A549 (cell line): ENCODE data around the gene NOL3. TPM values are rescaled to one million over a fixed set of nuclear protein-coding genes. Genes with fewer than 3 reads are reported as not detected.

Experiments
- ATAC-seq, 2 experiments: fragments of 200-7000 bp in 1 of 2; fragments of >200 bp in 1 of 2; cut with Nextera tagmentation in 1 of 2; cut with Tn5 transposase in 1 of 2; 3 replicates each; pipeline versions ENCODE4 v1.8.0 to v1.9.1; 2018 to 2020; ENCODE audit warnings: mild to moderate bottlenecking in 1 of 2, moderate library complexity in 1 of 2
- CTCF ChIA-PET: fragments of 300-600 bp; sonication (Branson Sonifier 250); formaldehyde crosslinking; extraction: SDS; loops from one replicate; lab custom pipeline; 2021; ENCODE audit warnings: antibody characterized with exemption, inconsistent platforms; lab: Yijun Ruan, JAX
- POLR2A ChIA-PET: fragments of 350-600 bp; formaldehyde crosslinking; extraction: SDS; loops from one replicate; lab custom pipeline; 2021; ENCODE audit warnings: antibody characterized with exemption, inconsistent platforms; lab: Yijun Ruan, JAX
- DNase-seq, 2 experiments: peaks; one replicate each; pipeline versions ENCODE4 v3.0.0 to v3.0.0-alpha.2; 2011 to 2016; ENCODE audit warnings: low read depth in 1 of 2, low spot score in 1 of 2
- FAIRE-seq: peaks from 2 replicates; lab custom pipeline; 2011; peaks lifted over from hg19 to GRCh38; lab: Jason Lieb, UNC
- H3K27ac ChIP-seq, 2 experiments: fragments of >200 bp; sonication (Bioruptor Twin); formaldehyde crosslinking; 3 replicates each; pipeline ENCODE4 v1.5.1; 2016 to 2017
- H3K4me1 ChIP-seq: fragments of >200 bp; sonication (Bioruptor Twin); formaldehyde crosslinking; 3 replicates; pipeline ENCODE4 v1.6.1; 2016
- H3K4me2 ChIP-seq: fragments of >200 bp; sonication (Bioruptor Twin); formaldehyde crosslinking; 3 replicates; pipeline ENCODE4 v1.6.1; 2016
- H3K4me3 ChIP-seq: fragments of >200 bp; sonication (Bioruptor Twin); formaldehyde crosslinking; 3 replicates; pipeline ENCODE4 v1.5.1; 2016
- H3K9me3 ChIP-seq: fragments of >200 bp; sonication (Bioruptor Twin); formaldehyde crosslinking; 3 replicates; pipeline ENCODE4 v1.6.1; 2016
- BHLHE40 ChIP-seq: IDR thresholded peaks from 2 replicates; pipeline ENCODE4 v1.6.1; 2012; ENCODE audit warnings: low read depth, low read length, inconsistent platforms
- CEBPB ChIP-seq, 2 experiments: fragments of >200 bp in 1 of 2; sonication (Bioruptor Twin) in 1 of 2; formaldehyde crosslinking in 1 of 2; IDR thresholded peaks; 2 replicates each; pipeline ENCODE4 v1.6.1; 2012 to 2016
- ESRRA ChIP-seq: fragments of 150-350 bp; IDR thresholded peaks from 2 replicates; pipeline ENCODE4 v1.6.1; 2014; ENCODE audit warnings: mild to moderate bottlenecking, low read length, borderline replicate concordance
- FOSB ChIP-seq: fragments of 250-450 bp; sonication (Bioruptor Pico); IDR thresholded peaks from 2 replicates; pipeline ENCODE4 v1.5.0; 2020; ENCODE audit warnings: mild to moderate bottlenecking, moderate library complexity
- GATA3 ChIP-seq: IDR thresholded peaks from 2 replicates; pipeline ENCODE4 v1.6.1; 2012; ENCODE audit warnings: borderline replicate concordance
- HDAC2 ChIP-seq: fragments of 200-600 bp; sonication (generic); IDR thresholded peaks from 2 replicates; pipeline ENCODE4 v1.6.1; 2016
- HOXA7 ChIP-seq: fragments of 250-450 bp; sonication (Bioruptor Pico); IDR thresholded peaks from 2 replicates; pipeline ENCODE4 v1.5.0; 2020; ENCODE audit warnings: mild to moderate bottlenecking, moderate library complexity
- HOXB13 ChIP-seq: fragments of 250-450 bp; sonication (Bioruptor Pico); IDR thresholded peaks from 2 replicates; pipeline ENCODE4 v1.5.0; 2020; ENCODE audit warnings: low read depth, mild to moderate bottlenecking, moderate library complexity
- JUN ChIP-seq, 2 experiments: fragments of >200 bp; sonication (Bioruptor Twin); formaldehyde crosslinking; IDR thresholded peaks; 2 replicates in 1 of 2; 3 replicates in 1 of 2; pipeline ENCODE4 v1.6.1; 2016 to 2017
- KDM1A ChIP-seq: fragments of 200-600 bp; sonication (generic); IDR thresholded peaks from 2 replicates; pipeline ENCODE4 v1.6.1; 2016; ENCODE audit warnings: low read depth, mild to moderate bottlenecking
- KDM5A ChIP-seq: fragments of 200-600 bp; sonication (generic); IDR thresholded peaks from 2 replicates; pipeline ENCODE4 v1.6.1; 2016; ENCODE audit warnings: antibody characterized with exemption, mild to moderate bottlenecking
- MAFK ChIP-seq: fragments of 450-650 bp; IDR thresholded peaks from 2 replicates; pipeline ENCODE4 v1.6.1; 2014; ENCODE audit not compliant: partially characterized antibody
- MYC ChIP-seq: IDR thresholded peaks from 2 replicates; pipeline ENCODE4 v1.6.1; 2012; ENCODE audit warnings: mild to moderate bottlenecking, inconsistent platforms, low read length, improper control_type of control experiment, borderline replicate concordance
- NFE2L2 ChIP-seq: fragments of 150-350 bp; conservative IDR thresholded peaks from 2 replicates; pipeline ENCODE4 v1.6.1; 2014; ENCODE audit warnings: low read length
- POLR2A ChIP-seq: IDR thresholded peaks from 2 replicates; pipeline ENCODE4 v1.6.1; 2012; ENCODE audit warnings: mild to moderate bottlenecking, low read length
- RAD21 ChIP-seq, 2 experiments: fragments of >200 bp in 1 of 2; sonication (Bioruptor Twin) in 1 of 2; formaldehyde crosslinking in 1 of 2; IDR thresholded peaks in 1 of 2; conservative IDR thresholded peaks in 1 of 2; 2 replicates in 1 of 2; 3 replicates in 1 of 2; pipeline ENCODE4 v1.6.1; 2012 to 2018; ENCODE audit warnings: inconsistent platforms in 1 of 2
- RARB ChIP-seq: fragments of 250-450 bp; sonication (Bioruptor Pico); IDR thresholded peaks from 2 replicates; pipeline ENCODE4 v1.8.0; 2021; ENCODE audit warnings: mild to moderate bottlenecking, moderate library complexity
- RCOR1 ChIP-seq: fragments of 150-350 bp; IDR thresholded peaks from 2 replicates; pipeline ENCODE4 v1.6.1; 2014; ENCODE audit warnings: antibody characterized with exemption, low read length, low read depth
- RFX5 ChIP-seq: fragments of 450-650 bp; IDR thresholded peaks from 2 replicates; pipeline ENCODE4 v1.7.1; 2014; ENCODE audit warnings: antibody characterized with exemption, mild to moderate bottlenecking, moderate library complexity
- SREBF2 ChIP-seq: fragments of 450-650 bp; IDR thresholded peaks from 2 replicates; pipeline ENCODE4 v1.6.1; 2014; ENCODE audit warnings: mild to moderate bottlenecking, moderate library complexity
- TFCP2L1 ChIP-seq: fragments of 250-450 bp; sonication (Bioruptor Pico); IDR thresholded peaks from 2 replicates; pipeline ENCODE4 v1.5.0; 2021; ENCODE audit warnings: mild to moderate bottlenecking
- ZFP36 ChIP-seq: fragments of 450-650 bp; IDR thresholded peaks from 2 replicates; pipeline ENCODE4 v1.6.1; 2014; ENCODE audit warnings: borderline replicate concordance; ENCODE audit not compliant: partially characterized antibody
- WGBS: methylation state at CpG from one replicate; pipeline ENCODE4 v1.1.6; 2017; ENCODE audit errors: missing lambda C conversion rate; 5-methylcytosine and 5-hydroxymethylcytosine counted together
- polyA plus RNA-seq, 4 experiments: library from polyadenylated mRNA; depleted of rRNA in 3 of 4; stranded (reverse); fragments of >200 nt; fragmentation: RNase III in 1 of 4; extraction: RNeasy Plus Mini Kit Qiagen cat#74134 plus additional on column Dnase treatment in 1 of 4; gene quantifications; 2 replicates in 3 of 4; 3 replicates in 1 of 4; pipeline ENCODE4 v1.2.3, GENCODE V29; 2011 to 2017
- TF ChIP-seq, protein P1 (sequence below): fragments of >200 bp; sonication (Bioruptor Twin); formaldehyde crosslinking; IDR thresholded peaks from 3 replicates; pipeline ENCODE4 v1.6.1; 2016
- TF ChIP-seq, protein P2 (sequence below): IDR thresholded peaks from 2 replicates; pipeline ENCODE4 v1.6.1; 2012
- TF ChIP-seq, protein P3 (sequence below): fragments of 200-600 bp; sonication (generic); IDR thresholded peaks from 2 replicates; pipeline ENCODE4 v1.6.1; 2016; ENCODE audit warnings: antibody characterized with exemption, mild to moderate bottlenecking, moderate library complexity
- TF ChIP-seq, protein P4 (sequence below): IDR thresholded peaks from 2 replicates; pipeline ENCODE4 v1.6.1; 2012; ENCODE audit warnings: low read depth, borderline replicate concordance
- TF ChIP-seq, protein P5 (sequence below): fragments of 250-450 bp; sonication (Bioruptor Pico); IDR thresholded peaks from 2 replicates; pipeline ENCODE4 v1.5.0; 2020; ENCODE audit warnings: low read depth, mild to moderate bottlenecking, moderate library complexity
- TF ChIP-seq, protein P6 (sequence below): IDR thresholded peaks from 2 replicates; pipeline ENCODE4 v1.6.1; 2012
- TF ChIP-seq, protein P7 (sequence below): fragments of >200 bp; sonication (Bioruptor Twin); formaldehyde crosslinking; IDR thresholded peaks from 2 replicates; pipeline ENCODE4 v1.6.1; 2016

The NOL3 gene
- polyA plus RNA-seq, 2 of the 4 experiments (the other 2 are of a cell fraction) = 22.6 to 39.1 TPM

DNA sequence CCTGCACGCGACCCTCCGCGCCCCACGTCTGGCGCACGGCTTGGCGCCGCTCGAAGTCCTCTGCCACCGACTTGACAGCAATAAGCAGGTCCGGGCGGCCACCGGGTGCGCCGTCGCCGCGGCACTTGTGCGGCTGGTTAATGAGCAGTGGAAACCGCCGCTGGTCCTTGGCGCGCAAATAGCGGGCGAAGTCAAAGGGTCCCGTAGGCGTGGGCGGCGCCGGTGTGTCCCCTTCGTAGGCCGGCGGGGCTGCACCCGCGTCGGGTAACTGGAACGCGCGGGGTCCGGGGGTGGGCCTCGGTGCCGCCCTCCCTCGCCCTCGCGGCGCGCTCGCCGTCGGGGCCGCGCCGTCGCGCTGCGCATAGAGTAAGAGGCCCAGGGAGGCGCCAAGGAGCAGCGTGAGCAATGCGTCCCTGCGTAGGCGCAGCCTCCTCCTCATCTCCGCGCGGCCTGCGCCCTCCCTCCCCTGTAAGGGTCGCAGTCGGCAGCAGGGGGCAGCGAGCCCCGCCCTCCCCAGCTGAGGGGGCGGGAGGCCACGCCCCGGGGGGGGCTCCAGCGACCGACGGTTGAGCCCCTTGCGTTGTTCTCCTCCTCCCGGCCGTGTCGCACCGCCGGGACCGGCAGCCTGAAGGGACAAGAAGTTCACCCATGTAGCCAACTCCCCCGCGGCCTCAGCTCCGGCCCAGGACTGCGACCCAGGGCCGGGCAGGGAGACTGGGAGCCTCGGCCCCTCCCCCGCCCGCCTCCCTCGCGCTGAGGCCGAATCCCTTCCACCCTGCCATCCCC is 20.1 kb upstream of the NOL3 start (continued):
- TF ChIP-seq, protein P1, sequence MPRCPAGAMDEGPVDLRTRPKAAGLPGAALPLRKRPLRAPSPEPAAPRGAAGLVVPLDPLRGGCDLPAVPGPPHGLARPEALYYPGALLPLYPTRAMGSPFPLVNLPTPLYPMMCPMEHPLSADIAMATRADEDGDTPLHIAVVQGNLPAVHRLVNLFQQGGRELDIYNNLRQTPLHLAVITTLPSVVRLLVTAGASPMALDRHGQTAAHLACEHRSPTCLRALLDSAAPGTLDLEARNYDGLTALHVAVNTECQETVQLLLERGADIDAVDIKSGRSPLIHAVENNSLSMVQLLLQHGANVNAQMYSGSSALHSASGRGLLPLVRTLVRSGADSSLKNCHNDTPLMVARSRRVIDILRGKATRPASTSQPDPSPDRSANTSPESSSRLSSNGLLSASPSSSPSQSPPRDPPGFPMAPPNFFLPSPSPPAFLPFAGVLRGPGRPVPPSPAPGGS = no peak
- TF ChIP-seq BHLHE40 (no peak), HOXA7 (CRISPR knock-in tag) (no peak), HDAC2 (no peak), GATA3 (no peak), HOXB13 (CRISPR knock-in tag) (no peak), KDM5A (no peak), RARB (CRISPR knock-in tag) (no peak), ZFP36 (no peak), RAD21 (conservative IDR thresholded peaks at IDR 0.05 in 1 of 2, IDR thresholded peaks at IDR 0.05 in 1 of 2) (no peak), SREBF2 (no peak), NFE2L2 (no peak), TFCP2L1 (CRISPR knock-in tag) (peak; percentile 43; the same call in 1 of the 2 replicates), MAFK (no peak), ESRRA (no peak)
- TF ChIP-seq, protein P2, sequence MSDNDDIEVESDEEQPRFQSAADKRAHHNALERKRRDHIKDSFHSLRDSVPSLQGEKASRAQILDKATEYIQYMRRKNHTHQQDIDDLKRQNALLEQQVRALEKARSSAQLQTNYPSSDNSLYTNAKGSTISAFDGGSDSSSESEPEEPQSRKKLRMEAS = no peak
- TF ChIP-seq, protein P3, sequence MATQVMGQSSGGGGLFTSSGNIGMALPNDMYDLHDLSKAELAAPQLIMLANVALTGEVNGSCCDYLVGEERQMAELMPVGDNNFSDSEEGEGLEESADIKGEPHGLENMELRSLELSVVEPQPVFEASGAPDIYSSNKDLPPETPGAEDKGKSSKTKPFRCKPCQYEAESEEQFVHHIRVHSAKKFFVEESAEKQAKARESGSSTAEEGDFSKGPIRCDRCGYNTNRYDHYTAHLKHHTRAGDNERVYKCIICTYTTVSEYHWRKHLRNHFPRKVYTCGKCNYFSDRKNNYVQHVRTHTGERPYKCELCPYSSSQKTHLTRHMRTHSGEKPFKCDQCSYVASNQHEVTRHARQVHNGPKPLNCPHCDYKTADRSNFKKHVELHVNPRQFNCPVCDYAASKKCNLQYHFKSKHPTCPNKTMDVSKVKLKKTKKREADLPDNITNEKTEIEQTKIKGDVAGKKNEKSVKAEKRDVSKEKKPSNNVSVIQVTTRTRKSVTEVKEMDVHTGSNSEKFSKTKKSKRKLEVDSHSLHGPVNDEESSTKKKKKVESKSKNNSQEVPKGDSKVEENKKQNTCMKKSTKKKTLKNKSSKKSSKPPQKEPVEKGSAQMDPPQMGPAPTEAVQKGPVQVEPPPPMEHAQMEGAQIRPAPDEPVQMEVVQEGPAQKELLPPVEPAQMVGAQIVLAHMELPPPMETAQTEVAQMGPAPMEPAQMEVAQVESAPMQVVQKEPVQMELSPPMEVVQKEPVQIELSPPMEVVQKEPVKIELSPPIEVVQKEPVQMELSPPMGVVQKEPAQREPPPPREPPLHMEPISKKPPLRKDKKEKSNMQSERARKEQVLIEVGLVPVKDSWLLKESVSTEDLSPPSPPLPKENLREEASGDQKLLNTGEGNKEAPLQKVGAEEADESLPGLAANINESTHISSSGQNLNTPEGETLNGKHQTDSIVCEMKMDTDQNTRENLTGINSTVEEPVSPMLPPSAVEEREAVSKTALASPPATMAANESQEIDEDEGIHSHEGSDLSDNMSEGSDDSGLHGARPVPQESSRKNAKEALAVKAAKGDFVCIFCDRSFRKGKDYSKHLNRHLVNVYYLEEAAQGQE = no peak
- TF ChIP-seq, protein P4, sequence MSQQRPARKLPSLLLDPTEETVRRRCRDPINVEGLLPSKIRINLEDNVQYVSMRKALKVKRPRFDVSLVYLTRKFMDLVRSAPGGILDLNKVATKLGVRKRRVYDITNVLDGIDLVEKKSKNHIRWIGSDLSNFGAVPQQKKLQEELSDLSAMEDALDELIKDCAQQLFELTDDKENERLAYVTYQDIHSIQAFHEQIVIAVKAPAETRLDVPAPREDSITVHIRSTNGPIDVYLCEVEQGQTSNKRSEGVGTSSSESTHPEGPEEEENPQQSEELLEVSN = no peak

DNA sequence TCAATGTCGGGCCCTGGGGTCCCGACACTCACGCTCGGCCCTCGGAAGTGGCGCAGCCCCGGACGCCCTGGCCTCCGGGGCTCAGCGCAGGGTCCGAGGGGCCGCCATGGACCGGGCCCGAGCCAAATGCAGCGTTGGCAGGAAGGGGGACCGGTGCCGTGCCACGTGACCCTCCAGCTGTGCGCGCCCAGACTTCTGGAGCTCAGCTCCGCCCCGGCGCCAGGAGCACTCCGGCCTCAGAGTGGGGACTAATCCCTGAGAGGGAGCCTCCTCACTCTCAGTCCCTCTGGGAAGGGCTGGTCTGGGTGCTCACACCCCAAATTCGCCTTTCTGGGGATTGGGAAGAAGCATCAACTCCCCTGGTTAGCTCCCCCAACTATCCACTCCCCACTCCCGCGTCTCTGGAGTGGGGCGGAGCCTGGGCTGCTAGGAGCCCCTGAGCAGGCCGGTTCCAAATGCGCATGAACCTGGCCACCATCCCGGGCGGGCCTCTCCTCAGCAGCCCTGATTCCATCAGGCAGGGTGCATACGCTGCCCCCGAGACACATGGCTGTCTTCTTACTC is 19.4 kb upstream of the NOL3 start, which contains the start of gene B3GNT9:
Gene B3GNT9 (minus strand): TSS at position 166 of the 564 bp plus-strand sequence. CDS start 513 bp downstream, outside the sequence.
- ATAC-seq (peak; percentile 74 to 81), FAIRE-seq (no peak), DNase-seq (peak; percentile 65 to 82)
- peak within 1 kb of the TSS; percentile 66 for H3K4me2 ChIP-seq
- WGBS = 31% methylated on average over 10 of the region's 34 CpGs
- ChIA-PET POLR2A (interaction anchor here (0.5 to 2.2 kb wide), 7 partner anchors 10 to 258 kb away, joined by 3 to 7 read pairs (median 3); partner anchors contain the start of genes FBXL8 and NOL3), CTCF (interaction anchor here (0.6 to 16.0 kb wide), 18 partner anchors 11 to 315 kb away, joined by 3 to 314 read pairs (median 4); partner anchors contain the start of genes CES3, CES4A, FBXL8 and HSF4)
- H3K9me3 ChIP-seq = no peaks in the 10 kb centered on the region
- H3K4me1 ChIP-seq = peaks cover 14% of the 10 kb centered on the region
- peak within 1 kb of the TSS; percentile 84 to 96 for H3K27ac ChIP-seq
- peak within 1 kb of the TSS; percentile 76 for H3K4me3 ChIP-seq
- TF ChIP-seq, protein P5, sequence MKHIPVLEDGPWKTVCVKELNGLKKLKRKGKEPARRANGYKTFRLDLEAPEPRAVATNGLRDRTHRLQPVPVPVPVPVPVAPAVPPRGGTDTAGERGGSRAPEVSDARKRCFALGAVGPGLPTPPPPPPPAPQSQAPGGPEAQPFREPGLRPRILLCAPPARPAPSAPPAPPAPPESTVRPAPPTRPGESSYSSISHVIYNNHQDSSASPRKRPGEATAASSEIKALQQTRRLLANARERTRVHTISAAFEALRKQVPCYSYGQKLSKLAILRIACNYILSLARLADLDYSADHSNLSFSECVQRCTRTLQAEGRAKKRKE (CRISPR knock-in tag) = no peak
- TF ChIP-seq MYC (no peak), RAD21 (conservative IDR thresholded peaks at IDR 0.05 in 1 of 2, IDR thresholded peaks at IDR 0.05 in 1 of 2) (no peak), JUN (IDR thresholded peaks at IDR 0.05) (peak in 1 of 2 experiments; percentile 54; a peak in 1 of 5 replicates), KDM1A (no peak), POLR2A (0 out of 2 replicates have a peak, but pooled peaks have one; percentile 2), MAFK (peak; percentile 13), SREBF2 (no peak), RCOR1 (no peak), FOSB (CRISPR knock-in tag) (no peak), CEBPB (IDR thresholded peaks at IDR 0.05) (no peak), RFX5 (no peak), GATA3 (no peak; the same call in 1 of the 2 replicates)
- TF ChIP-seq, protein P2 = peak; percentile 76
- TF ChIP-seq, protein P6, sequence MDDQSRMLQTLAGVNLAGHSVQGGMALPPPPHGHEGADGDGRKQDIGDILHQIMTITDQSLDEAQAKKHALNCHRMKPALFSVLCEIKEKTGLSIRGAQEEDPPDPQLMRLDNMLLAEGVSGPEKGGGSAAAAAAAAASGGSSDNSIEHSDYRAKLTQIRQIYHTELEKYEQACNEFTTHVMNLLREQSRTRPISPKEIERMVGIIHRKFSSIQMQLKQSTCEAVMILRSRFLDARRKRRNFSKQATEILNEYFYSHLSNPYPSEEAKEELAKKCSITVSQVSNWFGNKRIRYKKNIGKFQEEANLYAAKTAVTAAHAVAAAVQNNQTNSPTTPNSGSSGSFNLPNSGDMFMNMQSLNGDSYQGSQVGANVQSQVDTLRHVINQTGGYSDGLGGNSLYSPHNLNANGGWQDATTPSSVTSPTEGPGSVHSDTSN = peak; percentile 49; the same call in 1 of the 2 replicates
- TF ChIP-seq, protein P7, sequence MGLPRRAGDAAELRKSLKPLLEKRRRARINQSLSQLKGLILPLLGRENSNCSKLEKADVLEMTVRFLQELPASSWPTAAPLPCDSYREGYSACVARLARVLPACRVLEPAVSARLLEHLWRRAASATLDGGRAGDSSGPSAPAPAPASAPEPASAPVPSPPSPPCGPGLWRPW = no peak
